ENCODE measurements around the gene ABHD2.
"Not testable (repeated sequence)": the region's sequence is repeated elsewhere in the genome, so short reads cannot be mapped to it uniquely, and the experiment has no call there.

Gene ABHD2

DNA sequence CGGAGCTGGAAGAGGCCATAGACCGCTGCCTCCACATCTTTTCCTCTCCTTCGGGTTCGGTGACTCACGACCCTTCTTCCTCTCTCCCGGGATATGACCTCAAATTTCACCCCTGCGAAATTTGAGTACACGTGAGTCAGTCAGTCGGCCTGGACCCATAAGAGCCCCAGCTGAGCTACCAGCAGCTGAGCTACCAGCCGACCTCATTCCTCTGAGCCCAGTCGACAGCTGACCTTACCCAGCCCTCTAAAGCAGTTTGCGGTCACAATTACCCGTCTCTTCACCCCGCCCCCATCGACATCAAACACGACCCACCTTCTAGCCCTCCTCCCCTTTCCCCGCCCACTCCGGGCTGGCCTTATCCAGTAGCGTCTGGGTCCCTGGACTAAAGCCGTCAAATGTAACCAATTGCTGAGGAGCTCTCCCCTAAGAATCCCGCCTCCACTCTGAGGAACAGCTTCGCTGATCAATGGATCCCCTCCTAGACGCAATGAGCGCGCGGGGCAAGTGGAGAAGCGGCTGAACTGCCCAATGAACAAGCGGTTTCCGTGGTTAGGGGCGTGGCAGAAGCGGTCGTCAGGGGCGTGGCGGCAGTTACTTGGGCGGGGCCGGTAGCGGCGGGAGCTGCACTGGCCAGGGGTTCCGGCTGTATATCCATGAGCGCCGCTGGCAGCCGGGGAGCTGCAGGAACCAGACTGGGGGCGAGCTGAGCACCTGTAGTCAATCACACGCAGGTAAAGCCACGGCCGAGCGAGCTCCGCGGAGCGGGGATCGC is at the start of gene ABHD2:
Gene ABHD2 (plus strand): TSS at position 627 of the 775 bp plus-strand sequence. CDS start 27,872 bp downstream, outside the sequence.
- H3K4me3 ChIP-seq (ENCODE audit: low read depth, low read length) = peak within 1 kb of the TSS; percentile 82
- POLR2A ChIA-PET = interaction anchor here (0.6 to 2.3 kb wide), 10 partner anchors 9 to 1181 kb away, joined by 3 to 13 read pairs (median 4); no protein-coding TSS in a partner anchor
- peak; percentile 100 for DNase-seq (ENCODE audit: low read depth, low spot score)
- TF ChIP-seq CTCF (IDR thresholded peaks at IDR 0.05; ENCODE audit: insufficient read depth, low read length, missing control alignments) = no peak
- CTCF ChIA-PET = interaction anchor here (0.6 to 4.2 kb wide), 11 partner anchors 9 to 90 kb away, joined by 3 to 27 read pairs (median 3); no protein-coding TSS in a partner anchor

- POLR2A ChIA-PET = no interaction called here
- CTCF ChIA-PET = no interaction called here
Measured at GRCh38 chr15:89039142-89039541, 49.1 kb upstream of the ABHD2 start.

GRCh38 chr15:89041507-89041906 is 46.7 kb upstream of the ABHD2 start:
- no peak for DNase-seq (ENCODE audit: low read depth, low spot score)
- H3K4me3 ChIP-seq (ENCODE audit: low read depth, low read length) = no peak overlapping the region
- ChIA-PET POLR2A (no interaction called here), CTCF (interaction anchor here (1.3 to 1.8 kb wide), 4 partner anchors 9 to 137 kb away, joined by 5 to 10 read pairs (median 5); no protein-coding TSS in a partner anchor)
- TF ChIP-seq CTCF (IDR thresholded peaks at IDR 0.05; ENCODE audit: insufficient read depth, low read length, missing control alignments) = no peak

More at GRCh38 chr15:89039142-89039541, 49.1 kb upstream of the ABHD2 start:
- DNase-seq (ENCODE audit: low read depth, low spot score) = no peak
- no peak for TF ChIP-seq CTCF (IDR thresholded peaks at IDR 0.05; ENCODE audit: insufficient read depth, low read length, missing control alignments)
- no peak overlapping the region for H3K4me3 ChIP-seq (ENCODE audit: low read depth, low read length)

GRCh38 chr15:89042387-89042786 is 45.9 kb upstream of the ABHD2 start:
- H3K4me3 ChIP-seq (ENCODE audit: low read depth, low read length) = no peak overlapping the region
- POLR2A ChIA-PET = no interaction called here
- no peak for DNase-seq (ENCODE audit: low read depth, low spot score)
- TF ChIP-seq CTCF (IDR thresholded peaks at IDR 0.05; ENCODE audit: insufficient read depth, low read length, missing control alignments) = no peak
- CTCF ChIA-PET = interaction anchor here (0.7 to 1.8 kb wide), 8 partner anchors 10 to 138 kb away, joined by 3 to 10 read pairs (median 5); no protein-coding TSS in a partner anchor

- TF ChIP-seq CTCF (IDR thresholded peaks at IDR 0.05; ENCODE audit: insufficient read depth, low read length, missing control alignments) = no peak
- no peak for DNase-seq (ENCODE audit: low read depth, low spot score)
- ChIA-PET CTCF (interaction anchor here (1.2 to 1.8 kb wide), 5 partner anchors 9 to 139 kb away, joined by 3 to 10 read pairs (median 6); no protein-coding TSS in a partner anchor), POLR2A (no interaction called here)
- no peak overlapping the region for H3K4me3 ChIP-seq (ENCODE audit: low read depth, low read length)
Measured at GRCh38 chr15:89043031-89044002, 44.9 kb upstream of the ABHD2 start.

- DNase-seq (ENCODE audit: low read depth, low spot score); POLR2A ChIA-PET; H3K4me3 ChIP-seq (ENCODE audit: low read depth, low read length): not testable (repeated sequence)
- CTCF ChIA-PET = interaction anchor here (18.5 kb wide), 1 partner anchor 124 kb away, joined by 677 read pairs; no protein-coding TSS in a partner anchor
Measured at GRCh38 chr15:89049016-89049666, 39.1 kb upstream of the ABHD2 start.

Measured in AG04449 (cell line).